Amniotic stem cell (primary cell): ENCODE measurements around the gene PPP3CA.
"Not testable (repeated sequence)": the region's sequence is repeated elsewhere in the genome, so short reads cannot be mapped to it uniquely, and the experiment has no call there.

Source experiments
- DNase-seq: peaks from one replicate; lab custom pipeline; 2025; lab: John Stamatoyannopoulos, UW

PPP3CA gene

DNA sequence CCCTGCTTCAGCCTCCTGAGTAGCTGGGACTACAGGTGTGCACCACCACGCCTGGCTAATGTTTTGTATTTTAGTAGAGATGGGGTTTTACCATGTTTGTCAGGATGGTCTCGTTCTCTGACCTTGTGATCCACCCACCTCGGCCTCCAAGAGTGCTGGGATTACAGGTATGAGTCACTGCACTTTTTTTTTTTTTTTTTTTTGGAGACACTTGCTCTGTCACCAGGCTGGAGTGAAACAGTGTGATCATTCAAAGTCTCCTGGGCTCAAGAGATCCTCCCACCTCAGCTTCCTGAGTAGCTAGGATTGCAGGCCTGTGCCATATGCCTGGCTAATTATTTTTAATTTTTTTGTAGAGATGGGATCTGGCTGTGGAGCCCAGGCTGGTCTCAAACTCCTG, 338.8 kb downstream of the PPP3CA start:
- DNase-seq: no peak

DNA sequence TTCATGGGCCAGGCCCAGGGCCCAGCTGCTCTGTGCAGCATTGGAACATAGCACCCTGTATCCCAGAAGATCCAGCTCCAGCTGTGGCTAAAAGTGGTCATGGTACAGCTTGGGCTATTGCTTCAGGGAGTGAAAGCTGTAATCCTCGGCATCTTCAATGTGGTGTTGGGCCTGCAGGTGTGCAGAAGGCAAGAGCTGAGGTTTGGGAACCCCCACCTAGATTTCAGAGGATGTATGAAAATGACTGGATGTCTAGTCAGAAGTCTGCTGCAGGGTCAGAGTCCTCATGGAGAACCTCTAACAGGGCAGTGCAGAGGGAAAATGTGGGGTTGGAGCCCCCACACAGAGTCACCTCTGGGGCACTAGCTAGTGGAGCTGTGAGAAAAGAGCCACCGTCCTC, 341.7 kb downstream of the PPP3CA start:
- no peak for DNase-seq

DNA sequence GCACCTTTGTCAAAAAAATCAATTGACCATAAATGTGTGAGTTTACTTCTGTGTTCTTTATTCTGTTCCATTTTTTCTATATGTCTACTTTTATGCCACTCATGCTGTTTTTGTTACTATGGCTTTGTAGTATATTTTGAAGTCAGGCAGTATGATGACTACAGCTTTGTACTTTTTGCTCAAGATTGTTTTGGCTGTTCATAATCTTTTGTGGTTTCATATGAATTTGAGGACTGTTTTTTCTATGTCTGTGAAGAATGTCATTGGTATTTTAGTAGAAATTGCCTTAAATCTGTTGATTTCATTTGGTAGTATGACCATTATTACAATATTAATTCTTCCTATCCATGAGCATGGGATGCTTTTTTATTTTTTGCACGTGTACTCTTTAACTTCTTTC, 346.8 kb downstream of the PPP3CA start:
- no peak for DNase-seq

DNA sequence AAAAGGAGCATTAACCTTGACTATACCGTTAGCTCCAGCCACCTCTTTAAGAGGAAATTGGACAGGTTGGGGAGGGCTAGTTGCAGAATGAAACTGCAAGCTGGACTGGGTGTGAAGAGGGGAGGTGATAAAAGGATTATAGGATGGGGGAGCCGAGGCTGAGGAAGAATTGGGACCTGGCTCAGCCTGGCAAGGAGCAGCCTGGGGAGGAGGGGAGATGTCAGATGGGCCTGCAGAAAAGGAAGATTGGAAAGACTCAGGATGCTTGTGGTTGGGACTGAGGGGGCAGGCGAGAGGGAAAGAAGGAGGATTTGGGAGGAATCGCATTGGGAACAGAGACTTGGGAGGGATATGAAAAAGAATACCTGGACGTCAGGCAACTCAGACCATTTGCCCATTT, 351.7 kb downstream of the PPP3CA start:
- no peak for DNase-seq

DNA sequence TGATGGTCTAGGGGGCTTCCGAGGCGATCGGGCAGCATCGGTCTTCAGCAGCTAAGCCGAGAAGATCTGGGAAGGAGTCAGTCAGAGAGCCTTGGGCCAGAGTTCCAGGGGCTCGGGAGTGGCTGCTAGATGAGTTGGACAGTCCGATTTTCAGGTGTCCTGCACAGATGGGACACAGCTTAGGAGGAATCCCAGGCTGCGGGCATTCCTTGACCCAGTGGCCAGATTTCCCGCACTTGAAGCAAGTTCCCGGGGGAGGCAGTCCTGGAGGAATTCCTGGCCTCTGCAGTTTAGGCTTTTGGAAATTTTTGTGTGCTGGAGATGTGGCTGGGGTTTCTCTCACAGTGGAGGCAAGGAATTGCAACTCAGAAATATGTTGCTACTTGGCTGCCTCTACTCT, 352.3 kb downstream of the PPP3CA start:
- not testable (repeated sequence) for DNase-seq

DNA sequence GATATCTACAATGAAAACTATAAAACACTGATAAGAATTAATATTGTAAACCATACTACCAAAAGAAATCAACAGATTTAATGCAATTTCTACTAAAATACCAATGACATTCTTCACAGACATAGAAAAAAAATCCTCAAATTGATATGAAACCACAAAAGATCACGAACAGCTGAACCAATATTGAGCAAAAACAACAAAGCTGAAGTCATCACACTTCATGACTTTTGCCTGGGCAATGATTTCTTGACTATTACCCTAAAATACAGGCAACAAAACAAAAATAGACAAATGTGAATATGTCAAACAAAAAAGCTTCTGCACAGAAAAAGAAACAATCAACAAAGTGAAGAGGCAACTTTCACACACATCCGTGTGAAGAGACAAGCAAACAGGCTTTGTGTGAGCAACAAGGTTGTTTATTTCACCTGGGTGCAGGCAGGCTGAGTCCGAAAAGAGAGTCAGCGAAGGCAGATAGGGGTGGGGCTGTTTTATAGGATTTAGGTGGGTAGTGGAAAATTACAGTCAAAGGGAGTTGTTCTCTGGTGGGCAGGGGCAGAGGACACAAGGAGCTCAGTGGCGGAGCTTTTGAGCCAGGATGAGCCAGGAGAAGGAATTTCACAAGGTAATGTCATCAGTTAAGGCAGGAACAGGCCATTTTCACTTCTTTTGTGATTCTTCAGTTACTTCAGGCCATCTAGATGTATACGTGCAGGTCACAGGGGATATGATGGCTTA, 355.8 kb downstream of the PPP3CA start:
- DNase-seq: not testable (repeated sequence)

DNA sequence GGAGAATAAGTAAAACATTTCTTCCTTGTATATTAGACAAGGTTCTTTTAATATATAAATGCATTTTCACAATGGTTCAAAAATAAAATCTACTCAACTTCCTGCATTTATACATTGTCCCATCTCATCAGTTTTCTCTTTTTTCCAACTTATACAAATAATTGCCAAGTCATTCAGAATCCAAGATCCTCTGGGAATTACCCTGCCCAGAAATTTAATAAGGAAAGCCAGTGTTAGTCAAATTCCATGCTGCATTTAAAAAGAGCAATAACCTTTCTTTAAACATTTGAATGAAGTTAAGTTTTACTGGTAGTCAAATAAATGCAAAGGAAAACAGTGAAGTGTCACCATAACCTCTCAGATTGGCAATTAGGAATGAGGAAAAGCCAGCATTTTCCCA, 357.9 kb downstream of the PPP3CA start:
- no peak for DNase-seq

DNA sequence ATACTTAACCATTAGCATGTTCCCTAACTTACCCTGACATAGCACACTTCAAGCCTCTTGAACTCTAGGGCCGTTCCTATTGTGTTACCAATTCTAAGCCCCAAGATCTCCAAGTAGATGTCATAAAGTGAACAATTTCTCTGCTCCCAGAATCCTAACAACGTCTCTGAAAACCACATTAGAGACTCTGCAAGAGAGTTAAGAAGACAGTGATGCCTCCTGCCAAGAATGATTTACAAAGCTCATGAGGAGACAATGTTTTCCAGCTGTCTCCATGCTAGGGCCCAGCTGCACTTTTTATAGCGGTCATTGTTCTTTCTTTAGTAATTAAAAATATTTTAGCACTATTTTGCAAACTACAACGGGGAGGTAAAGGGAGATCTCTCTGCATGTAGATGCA, 358.4 kb downstream of the PPP3CA start:
- DNase-seq: no peak

DNA sequence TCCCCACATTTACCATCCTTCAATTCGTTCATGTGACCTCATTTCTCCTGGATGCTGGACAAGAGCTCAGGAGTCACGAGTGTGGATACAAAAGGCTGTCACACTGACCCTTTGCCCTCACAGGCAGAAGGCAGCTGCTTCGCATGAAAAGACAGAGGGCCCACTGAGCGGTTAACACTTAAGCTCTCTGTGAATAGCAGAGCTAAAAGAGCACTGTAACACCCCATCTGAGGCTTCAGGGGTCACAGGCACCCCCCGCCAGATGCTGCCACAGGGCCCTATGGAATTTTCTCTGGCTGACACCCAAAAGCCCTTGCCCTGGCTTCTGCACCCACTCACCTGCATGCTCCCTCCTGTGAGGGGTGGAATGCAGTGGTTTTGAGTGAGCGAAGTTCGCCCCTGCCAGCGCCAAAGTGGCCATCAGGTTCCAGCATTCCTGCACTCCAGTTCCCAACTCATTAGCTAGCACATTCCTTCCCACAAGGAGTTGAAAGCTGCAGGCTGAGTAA, 360.9 kb downstream of the PPP3CA start:
- DNase-seq: no peak

DNA sequence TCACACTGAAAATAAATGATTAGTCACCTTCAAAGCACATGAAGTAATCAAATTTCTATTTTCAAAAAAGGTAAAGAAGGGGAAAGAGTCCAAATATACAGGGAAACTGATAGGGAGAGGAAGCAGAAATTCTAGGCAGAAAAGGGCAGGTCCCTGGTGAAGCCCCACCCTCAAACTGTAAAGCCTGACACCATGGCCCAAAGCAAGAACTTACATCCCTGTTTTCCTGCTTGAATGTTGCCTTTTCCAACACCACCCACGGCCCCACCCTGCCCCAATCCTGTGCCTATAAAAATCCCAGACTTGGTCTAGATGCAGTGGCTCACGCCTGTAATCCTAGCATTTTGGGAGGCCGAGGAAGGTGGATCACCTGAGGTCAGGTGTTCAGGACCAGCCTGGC, 361.8 kb downstream of the PPP3CA start:
- no peak for DNase-seq

DNA sequence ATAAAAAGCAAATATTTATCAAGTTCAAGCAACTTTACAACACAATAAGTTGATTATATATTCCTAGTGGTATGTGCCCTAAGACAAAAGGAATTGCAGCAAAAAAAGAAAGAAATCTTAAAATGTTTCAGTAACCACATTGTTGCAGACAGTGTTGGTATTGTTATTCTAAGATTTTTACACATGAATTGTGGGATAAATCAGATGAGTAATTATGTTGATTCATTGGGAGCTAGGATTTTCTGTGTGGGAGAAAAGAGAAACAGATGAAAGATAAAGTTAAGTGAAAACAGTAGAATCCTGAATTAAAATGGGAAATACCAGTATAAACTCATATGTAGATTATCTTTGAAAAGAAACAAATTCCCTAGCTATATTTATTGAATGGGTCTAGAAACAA, 362.4 kb downstream of the PPP3CA start:
- DNase-seq: peak; percentile 26

DNA sequence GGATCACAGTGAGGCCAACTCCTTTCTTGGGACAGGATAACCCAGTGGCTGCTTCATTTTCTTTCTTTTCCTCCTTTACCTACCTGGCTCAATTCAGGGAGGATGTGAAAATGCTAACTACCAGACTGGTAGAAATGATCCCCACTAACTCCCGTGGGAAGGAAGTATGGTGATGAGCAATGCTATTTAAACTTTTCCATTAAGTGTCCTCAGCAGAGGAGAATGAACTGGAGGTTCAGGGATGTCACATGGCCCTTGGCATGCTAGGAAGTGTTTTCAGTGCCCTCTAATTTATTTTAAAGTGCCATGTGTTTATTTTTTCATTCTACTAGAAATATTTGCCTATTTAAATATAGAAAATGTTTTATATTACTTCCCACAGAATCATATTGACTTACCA, 363.9 kb downstream of the PPP3CA start:
- DNase-seq: no peak

DNA sequence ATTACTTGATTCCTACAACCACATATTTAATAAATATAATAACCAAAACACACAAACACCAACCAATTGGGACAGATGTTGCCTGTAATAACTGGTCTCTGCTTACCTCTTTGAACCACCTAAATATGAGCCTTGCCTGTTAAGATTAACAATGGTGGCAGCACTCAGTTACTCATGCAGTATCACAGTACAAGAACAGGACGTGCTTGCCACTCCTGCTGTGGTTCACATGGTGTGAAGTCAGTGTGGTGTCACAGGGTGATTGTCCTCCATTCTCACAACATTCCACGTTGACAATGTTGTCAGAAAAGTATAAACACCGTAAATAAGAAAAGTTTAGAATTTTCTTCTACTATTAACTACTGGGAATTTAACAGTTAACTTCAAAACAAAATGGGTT, 365.0 kb downstream of the PPP3CA start:
- DNase-seq: no peak

DNA sequence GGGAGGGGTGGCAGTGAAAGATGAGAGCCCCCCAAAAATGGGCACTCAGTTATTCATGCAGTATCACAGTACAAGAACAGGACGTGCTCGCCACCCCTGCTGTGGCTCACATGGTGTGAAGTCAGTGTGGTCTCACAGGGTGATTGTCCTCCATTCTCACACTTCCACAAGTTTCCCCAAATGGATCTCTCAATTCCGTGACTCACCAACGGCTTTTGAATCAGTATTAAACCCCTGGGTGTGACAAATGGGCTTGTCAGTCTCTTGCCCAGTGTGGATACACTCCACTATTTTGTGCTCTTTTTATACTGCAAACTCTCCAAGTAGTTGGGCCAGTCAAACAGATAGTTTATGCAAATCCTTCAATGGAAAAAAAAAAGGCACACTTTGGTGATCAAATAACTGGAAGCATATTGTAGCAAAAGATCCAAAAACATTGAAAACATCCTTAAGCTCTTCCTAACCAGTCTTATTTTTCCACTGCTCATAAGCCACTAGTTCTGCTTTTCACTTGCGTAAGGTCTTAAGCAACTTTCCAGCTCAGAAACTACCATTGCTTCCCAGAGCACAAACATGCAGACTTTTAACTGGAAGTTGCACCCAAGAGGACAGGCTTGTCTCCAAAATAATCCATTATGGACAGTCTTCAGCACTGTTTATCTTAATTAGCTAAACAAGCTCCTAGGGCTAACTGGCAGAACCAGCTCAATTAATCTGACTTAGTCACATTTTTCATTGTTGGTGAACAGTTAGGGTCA, 365.7 kb downstream of the PPP3CA start:
- DNase-seq: no peak

DNA sequence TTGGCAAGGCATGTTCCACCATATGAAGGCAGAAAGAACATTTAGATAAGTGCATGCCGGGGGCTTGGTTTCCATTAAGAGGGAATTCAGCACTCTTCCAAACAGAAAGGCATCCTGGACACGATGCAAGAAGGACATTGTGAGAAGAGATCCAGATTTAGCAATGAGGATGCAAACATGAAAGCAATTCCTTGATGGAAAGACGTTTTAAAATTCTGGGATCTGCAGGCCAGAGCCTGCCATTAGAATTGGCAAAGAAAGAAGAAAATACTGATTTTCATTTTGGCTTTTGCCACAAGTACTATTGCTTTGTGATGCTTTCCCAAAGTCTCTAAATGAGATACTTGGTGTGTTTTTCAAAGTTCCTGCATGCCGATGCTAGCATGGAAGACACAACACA, 367.6 kb downstream of the PPP3CA start:
- DNase-seq: no peak

DNA sequence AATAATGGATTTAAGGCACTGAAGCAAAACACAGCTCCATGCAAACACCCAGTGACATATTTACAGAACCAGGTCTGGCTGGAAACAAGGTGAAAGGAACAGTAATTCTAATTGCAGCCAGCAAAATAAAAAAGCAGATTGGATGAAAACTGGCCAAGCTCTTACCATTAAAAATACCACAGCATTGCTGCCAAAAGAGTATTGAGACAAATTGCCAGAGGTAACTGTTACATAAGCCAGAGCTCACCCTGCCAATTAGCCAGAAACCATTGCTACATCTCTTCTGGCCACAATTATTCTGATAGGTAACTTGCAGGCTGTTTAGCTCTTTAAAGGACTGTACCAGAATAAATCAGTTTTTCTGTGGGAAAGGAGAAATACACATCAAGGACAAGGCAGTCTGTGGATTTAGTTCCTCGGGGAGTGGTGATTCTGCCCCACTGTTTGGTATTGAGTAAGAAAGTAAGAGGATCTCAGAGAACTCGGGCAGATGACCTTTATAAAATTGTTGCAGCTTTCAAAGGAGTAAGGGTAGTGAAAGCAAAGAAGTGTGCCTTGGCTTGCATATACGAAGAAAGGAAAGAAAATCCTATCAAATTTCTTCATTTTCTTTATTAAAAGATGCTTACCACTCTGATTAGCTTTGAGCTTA, 369.5 kb downstream of the PPP3CA start:
- no peak for DNase-seq

DNA sequence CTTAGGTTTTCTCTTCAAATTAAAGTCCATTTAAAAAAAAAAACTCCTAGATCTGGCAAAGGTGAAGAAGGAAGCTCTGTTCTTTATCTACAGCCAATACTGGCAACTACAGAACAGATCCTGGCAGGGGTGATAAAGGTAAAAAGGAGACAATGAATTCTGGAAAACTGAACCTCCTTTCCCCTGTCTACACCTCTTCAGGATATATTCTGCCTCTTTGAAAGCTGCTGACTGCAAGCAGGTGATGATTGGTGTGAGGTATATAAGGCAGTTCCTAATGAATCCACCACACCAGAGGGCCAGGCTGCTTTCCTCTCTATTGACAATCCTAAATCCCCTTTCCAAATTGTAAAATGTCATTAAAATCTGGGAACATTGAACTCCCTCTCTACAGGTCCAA, 370.1 kb downstream of the PPP3CA start:
- DNase-seq: no peak
